Bronchial epithelial cell (primary cell): ENCODE results near the gene ZNF593OS. TPM values are rescaled to one million over a fixed set of nuclear protein-coding genes. Genes with fewer than 3 reads are reported as not detected.
A peak's percentile ranks its signal among the peaks of the same experiment; 100 is the strongest.

Experiments used
- DNase-seq: peaks from one replicate; pipeline ENCODE4 v3.0.0-alpha.2; 2010; ENCODE audit warnings: low read depth
- FAIRE-seq: peaks from 2 replicates; lab custom pipeline; 2011; peaks lifted over from hg19 to GRCh38; lab: Jason Lieb, UNC
- H3K27me3 ChIP-seq: 2 replicates; pipeline ENCODE4 v1.5.1; 2011; ENCODE audit warnings: low read length; ENCODE audit not compliant: control insufficient read depth, insufficient read depth
- H3K36me3 ChIP-seq: 2 replicates; pipeline ENCODE4 v1.5.1; 2011; ENCODE audit warnings: low read length; ENCODE audit not compliant: control insufficient read depth, insufficient read depth
- H3K4me3 ChIP-seq: 2 replicates; pipeline ENCODE4 v1.5.1; 2011; ENCODE audit warnings: mild to moderate bottlenecking, low read depth, low read length, control low read depth
- CTCF ChIP-seq: IDR thresholded peaks from 2 replicates; pipeline ENCODE4 v1.5.1; 2011; ENCODE audit warnings: mild to moderate bottlenecking, moderate library complexity, low read length, control low read depth, inconsistent platforms; ENCODE audit not compliant: insufficient read depth, severe bottlenecking
- total RNA-seq: library from RNA; depleted of rRNA; stranded (reverse); fragments of >200 nt; gene quantifications from 2 replicates; pipeline ENCODE4 v1.2.1, GENCODE V29; 2014

The ZNF593OS gene
- total RNA-seq, 1 donor from 2014 or later = not detected

GRCh38 chr1:26181586-26182382, 10.2 kb upstream of the ZNF593OS start:
- TF ChIP-seq CTCF = no peak
- Histone ChIP-seq H3K4me3 (no peak overlapping the region), H3K36me3 (peaks cover 34% of the 10 kb centered on the region), H3K27me3 (no peaks in the 10 kb centered on the region)
- FAIRE-seq = peak; percentile 89
- peak; percentile 98 for DNase-seq

- no peak for TF ChIP-seq CTCF
- Histone ChIP-seq H3K4me3 (no peak overlapping the region), H3K27me3 (no peaks in the 10 kb centered on the region), H3K36me3 (peaks cover 32% of the 10 kb centered on the region)
- no peak for FAIRE-seq
- no peak for DNase-seq
Observed at GRCh38 chr1:26180010-26180506, 8.4 kb upstream of the ZNF593OS start.

- peak; percentile 63 for TF ChIP-seq CTCF
- FAIRE-seq (no peak), DNase-seq (peak; percentile 83)
- H3K27me3 ChIP-seq = no peaks in the 10 kb centered on the region
- peaks cover 8% of the 10 kb centered on the region for H3K36me3 ChIP-seq
- peak within 1 kb of the TSS; percentile 64 for H3K4me3 ChIP-seq
Observed at GRCh38 chr1:26177182-26177684, 5.6 kb upstream of the ZNF593OS start, which contains the start of gene CNKSR1. Gene CNKSR1 (plus strand): TSS chr1:26177491. CDS start chr1:26177548, 57 bp downstream.

GRCh38 chr1:26175346-26175745, 3.7 kb upstream of the ZNF593OS start:
- DNase-seq (no peak), FAIRE-seq (no peak)
- Histone ChIP-seq H3K4me3 (no peak overlapping the region), H3K36me3 (peaks cover 11% of the 10 kb centered on the region), H3K27me3 (no peaks in the 10 kb centered on the region)
- no peak for TF ChIP-seq CTCF

GRCh38 chr1:26170472-26170821, 1.2 kb downstream of the ZNF593OS start:
- no peak for TF ChIP-seq CTCF
- H3K36me3 ChIP-seq = peaks cover 9% of the 10 kb centered on the region
- no peak for FAIRE-seq
- peak overlapping the region; percentile 78 for H3K4me3 ChIP-seq
- no peak for DNase-seq
- no peaks in the 10 kb centered on the region for H3K27me3 ChIP-seq
